GM10266 (cell line): ENCODE results near the gene EIF4A3.

Experiments
- DNase-seq: peaks from one replicate; pipeline ENCODE4 v3.0.0; 2012; ENCODE audit errors: extremely low spot score
- TF ChIP-seq, protein P1 (sequence below): IDR thresholded peaks from 2 replicates; pipeline ENCODE4 v1.5.1; 2012; ENCODE audit warnings: mild to moderate bottlenecking, low read depth; ENCODE audit not compliant: control insufficient read depth, insufficient read depth; ENCODE audit errors: missing control alignments

EIF4A3 gene

DNA sequence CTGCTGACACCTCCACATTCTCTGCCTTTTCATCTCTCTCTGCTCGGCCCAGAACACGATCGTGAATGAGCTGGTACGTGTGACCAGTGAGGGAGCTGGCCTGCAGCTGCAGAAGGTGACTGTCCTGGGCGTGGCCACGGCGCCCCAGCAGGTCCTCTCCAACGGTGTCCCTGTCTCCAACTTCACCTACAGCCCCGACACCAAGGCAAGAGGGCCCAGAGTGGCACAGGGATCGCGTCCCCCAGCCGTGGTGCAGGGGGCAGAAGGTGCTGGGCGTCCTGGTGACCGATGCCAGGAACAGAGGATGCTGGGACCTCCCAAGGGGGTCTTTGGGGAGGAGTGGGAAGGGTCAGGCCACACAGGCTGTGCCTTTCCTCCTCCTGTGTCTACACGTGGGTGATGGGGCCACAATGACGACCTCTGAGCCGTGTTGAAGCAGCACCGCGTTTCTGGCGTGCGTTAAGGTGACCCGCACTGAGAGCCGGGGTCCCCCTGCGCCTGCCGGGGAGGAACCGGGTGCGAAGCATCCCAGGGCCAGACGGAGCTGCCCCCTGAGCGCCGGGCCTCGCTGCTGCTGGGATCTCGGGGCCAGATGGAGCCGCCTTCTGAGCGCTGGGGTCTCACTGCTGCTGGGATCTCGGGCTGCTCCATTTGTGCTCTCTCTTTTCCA, 28.2 kb downstream of the EIF4A3 start:
- TF ChIP-seq, protein P1, sequence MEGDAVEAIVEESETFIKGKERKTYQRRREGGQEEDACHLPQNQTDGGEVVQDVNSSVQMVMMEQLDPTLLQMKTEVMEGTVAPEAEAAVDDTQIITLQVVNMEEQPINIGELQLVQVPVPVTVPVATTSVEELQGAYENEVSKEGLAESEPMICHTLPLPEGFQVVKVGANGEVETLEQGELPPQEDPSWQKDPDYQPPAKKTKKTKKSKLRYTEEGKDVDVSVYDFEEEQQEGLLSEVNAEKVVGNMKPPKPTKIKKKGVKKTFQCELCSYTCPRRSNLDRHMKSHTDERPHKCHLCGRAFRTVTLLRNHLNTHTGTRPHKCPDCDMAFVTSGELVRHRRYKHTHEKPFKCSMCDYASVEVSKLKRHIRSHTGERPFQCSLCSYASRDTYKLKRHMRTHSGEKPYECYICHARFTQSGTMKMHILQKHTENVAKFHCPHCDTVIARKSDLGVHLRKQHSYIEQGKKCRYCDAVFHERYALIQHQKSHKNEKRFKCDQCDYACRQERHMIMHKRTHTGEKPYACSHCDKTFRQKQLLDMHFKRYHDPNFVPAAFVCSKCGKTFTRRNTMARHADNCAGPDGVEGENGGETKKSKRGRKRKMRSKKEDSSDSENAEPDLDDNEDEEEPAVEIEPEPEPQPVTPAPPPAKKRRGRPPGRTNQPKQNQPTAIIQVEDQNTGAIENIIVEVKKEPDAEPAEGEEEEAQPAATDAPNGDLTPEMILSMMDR: no peak
- no peak for DNase-seq

DNA sequence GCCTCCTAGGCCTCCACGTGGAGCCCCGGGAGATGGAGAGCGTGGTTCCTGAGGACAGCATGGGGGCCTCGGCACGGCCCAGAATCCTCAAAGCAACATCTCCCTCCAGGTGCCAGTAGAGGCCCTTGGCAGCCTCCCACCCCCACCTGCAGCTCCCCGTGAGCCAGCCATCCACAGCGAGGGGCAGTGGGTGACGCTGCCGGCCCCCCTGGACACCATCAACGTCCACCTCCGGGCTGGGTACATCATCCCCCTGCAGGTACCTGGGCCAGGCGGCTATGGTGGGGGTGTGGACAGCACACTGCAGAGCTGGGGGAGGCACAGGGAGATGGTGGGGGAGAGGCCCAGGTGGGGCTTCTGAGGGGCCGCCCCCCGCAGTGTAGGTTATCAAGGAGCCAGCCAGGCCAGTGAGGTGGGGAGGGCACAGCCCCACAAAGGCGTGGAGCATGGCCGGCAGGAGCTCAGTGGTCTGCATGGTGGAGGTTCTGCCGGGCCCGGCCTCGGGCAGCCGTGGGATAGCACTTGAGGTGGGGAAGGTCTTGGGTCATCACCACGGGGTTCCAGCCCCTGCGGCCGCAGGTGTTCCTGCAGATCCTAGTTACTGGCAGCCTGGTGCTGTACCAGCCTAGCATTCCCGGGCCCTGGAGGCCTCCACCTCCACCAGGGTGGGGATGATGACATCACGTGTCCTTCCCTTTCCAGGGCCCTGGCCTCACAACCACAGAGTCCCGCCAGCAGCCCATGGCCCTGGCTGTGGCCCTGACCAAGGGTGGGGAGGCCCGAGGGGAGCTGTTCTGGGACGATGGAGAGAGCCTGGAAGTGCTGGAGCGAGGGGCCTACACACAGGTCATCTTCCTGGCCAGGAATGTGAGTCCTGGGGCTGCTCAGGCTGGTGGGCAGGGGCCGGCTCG, 29.2 kb downstream of the EIF4A3 start:
- no peak for DNase-seq
- TF ChIP-seq, protein P1: no peak

DNA sequence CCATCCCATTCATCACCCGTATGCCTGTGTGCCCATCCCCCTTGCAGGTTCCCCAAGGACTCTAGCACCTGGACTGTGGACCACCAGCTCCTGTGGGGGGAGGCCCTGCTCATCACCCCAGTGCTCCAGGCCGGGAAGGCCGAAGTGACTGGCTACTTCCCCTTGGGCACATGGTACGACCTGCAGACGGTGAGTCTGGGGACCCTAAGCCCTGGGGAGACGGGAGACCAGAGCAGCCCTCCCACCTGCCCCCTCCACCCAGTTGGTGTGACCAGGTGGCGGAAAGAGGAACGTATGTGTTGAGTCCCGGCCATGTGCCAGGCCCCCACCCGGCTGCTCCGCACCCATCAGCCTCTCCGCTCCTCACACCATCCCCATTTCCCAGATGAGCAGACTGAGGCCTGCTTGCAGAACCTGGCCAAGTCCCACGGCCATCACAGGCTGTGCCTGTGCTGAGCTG, 30.0 kb downstream of the EIF4A3 start:
- TF ChIP-seq, protein P1: no peak
- DNase-seq: no peak

DNA sequence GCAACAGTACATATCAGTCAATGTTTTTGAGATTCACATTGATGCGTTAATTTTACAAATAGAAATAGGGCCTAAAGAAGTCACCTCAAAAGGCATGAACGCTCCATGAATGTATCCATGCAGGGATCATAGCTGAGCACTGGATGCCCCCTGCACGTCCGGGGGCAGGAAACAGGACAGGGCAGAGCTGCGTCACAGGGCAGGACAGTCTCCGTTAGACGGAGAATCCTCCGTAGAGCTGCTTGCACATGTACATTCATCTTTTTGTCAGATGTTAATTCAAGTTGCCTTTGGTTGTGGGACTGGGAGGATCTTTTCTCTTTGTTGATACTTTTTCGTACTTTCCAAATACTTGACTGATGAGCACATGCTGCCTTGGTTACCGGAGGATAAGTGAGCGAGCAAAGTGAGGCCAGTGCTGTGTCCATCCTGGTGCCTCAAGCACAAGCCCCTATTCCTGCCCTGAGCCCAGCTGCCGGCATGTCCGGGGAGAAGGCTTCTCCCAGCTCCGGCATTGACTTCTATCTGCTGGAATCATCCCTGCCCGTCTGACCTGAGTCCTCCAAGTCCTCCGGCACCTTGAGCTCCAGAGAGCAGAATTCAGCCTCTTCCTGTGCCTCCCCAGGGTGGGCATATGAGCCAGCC, 30.5 kb downstream of the EIF4A3 start:
- TF ChIP-seq, protein P1: no peak
- no peak for DNase-seq

DNA sequence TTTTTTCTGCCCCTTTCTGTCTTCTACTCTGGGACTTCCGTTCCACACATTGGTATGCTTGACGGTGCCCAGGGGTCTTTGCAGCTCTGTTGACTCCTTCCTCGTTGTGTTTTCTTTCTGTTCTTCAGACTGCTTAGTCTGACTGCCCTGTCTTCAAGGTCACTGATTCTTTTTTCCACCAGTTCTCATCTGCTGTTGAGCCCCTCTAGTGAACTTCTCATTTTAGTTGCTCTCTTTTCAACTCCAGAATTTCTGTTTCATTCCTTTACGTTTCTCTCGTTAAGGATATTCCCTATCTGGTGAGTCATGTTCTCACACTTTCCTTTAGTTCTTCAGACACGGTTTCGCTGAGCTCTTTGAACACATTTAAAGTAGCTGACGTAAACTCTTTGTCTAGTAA, 31.8 kb downstream of the EIF4A3 start:
- DNase-seq: no peak
- TF ChIP-seq, protein P1: no peak

DNA sequence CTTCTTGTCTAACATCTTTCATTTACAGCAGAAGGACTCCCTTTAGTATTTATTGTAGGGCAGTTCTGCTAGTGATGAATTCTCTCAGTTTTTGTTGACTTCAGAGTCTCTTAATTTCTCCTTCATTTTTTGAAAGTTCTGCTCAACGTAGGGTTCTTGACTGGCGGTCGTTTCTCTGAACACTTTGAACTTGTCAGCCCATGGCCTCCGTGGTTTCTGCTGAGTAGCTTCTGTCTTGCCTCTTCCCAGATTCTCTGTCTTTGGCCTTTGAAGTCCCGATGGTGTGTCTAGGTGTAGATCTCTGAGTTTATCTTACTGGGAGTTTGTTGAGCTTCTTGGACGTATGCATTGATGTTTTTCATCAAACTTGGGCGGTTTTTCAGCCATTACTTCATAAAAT, 32.2 kb downstream of the EIF4A3 start:
- no peak for DNase-seq
- TF ChIP-seq, protein P1: no peak
